ENCODE data around the gene SVEP1.

- TF ChIP-seq CTCF (IDR thresholded peaks at IDR 0.05) (no peak), POLR2AphosphoS5 (IDR thresholded peaks at IDR 0.05) (no peak), POLR2A (IDR thresholded peaks at IDR 0.05; ENCODE audit: low read depth) (no peak)
Measured at GRCh38 chr9:110389148-110389750, 190.3 kb downstream of the SVEP1 start.
